ENCODE measurements around the gene BRF1.

DNA sequence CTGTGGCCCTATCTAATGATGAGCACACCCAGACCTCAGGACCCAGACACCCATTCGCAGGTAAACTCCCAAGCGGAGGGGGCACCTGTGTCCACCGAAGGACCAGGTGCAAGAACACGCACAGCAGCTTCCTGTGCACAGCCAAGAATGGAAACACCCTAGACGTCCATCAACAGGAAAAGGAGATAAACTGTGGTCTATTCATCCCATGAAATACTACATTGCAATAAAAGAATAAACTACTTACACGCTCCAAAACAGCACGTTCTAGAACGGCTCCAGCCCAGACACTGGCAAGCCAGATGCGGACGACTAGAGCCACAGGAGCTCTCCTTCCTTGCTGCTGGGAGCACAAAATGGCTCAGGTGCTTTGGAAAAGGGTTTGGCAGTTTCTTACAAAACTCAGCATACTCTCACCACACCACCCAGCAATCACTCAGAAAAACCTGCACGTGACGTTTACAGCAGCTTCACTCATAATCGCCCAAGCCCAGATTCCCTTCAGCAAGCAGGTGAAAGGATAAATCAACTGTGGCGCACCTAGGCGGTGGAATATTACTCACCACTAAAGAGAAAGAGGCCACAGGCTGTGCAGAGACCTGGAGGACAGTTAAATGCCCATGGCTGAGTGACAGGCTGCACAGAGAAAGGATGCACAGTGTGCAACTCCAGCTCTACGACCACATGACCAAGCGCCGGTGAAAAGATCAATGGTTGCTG lies 21.0 kb downstream of the BRF1 start:
- TF ChIP-seq, protein P1, sequence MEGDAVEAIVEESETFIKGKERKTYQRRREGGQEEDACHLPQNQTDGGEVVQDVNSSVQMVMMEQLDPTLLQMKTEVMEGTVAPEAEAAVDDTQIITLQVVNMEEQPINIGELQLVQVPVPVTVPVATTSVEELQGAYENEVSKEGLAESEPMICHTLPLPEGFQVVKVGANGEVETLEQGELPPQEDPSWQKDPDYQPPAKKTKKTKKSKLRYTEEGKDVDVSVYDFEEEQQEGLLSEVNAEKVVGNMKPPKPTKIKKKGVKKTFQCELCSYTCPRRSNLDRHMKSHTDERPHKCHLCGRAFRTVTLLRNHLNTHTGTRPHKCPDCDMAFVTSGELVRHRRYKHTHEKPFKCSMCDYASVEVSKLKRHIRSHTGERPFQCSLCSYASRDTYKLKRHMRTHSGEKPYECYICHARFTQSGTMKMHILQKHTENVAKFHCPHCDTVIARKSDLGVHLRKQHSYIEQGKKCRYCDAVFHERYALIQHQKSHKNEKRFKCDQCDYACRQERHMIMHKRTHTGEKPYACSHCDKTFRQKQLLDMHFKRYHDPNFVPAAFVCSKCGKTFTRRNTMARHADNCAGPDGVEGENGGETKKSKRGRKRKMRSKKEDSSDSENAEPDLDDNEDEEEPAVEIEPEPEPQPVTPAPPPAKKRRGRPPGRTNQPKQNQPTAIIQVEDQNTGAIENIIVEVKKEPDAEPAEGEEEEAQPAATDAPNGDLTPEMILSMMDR (IDR thresholded peaks at IDR 0.05) = no peak
- TF ChIP-seq POLR2A (IDR thresholded peaks at IDR 0.05) = no peak

All from right lobe of liver (tissue), 4 donors.